DMS53 treated with DMSO at 0.1 percent for 48 hours (cell line): ENCODE data around the gene CENPP.

Experiments
- DNase-seq: peaks from one replicate; lab custom pipeline; 2025; ENCODE audit not compliant: unreplicated experiment; lab: John Stamatoyannopoulos, UW

The CENPP gene

DNA sequence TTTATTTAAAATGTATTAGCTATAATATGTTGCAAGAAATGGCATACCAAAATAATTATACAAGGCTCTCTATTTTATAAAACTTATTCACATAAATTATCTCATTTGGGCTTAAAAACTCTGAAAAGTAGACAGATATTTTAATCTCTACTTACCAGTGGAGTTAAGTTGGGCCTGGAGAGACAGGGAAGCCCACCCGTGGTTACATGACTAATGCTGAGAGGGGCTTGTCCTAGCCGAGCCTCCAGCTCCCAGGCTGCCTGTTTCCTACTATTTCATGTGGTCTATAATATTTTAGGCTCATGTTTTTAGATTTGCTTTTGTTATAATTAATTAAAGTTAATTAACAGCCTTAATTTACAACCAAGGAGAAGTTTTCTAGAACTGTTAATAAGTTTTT is 177.4 kb downstream of the CENPP start:
- DNase-seq, result no peak

DNA sequence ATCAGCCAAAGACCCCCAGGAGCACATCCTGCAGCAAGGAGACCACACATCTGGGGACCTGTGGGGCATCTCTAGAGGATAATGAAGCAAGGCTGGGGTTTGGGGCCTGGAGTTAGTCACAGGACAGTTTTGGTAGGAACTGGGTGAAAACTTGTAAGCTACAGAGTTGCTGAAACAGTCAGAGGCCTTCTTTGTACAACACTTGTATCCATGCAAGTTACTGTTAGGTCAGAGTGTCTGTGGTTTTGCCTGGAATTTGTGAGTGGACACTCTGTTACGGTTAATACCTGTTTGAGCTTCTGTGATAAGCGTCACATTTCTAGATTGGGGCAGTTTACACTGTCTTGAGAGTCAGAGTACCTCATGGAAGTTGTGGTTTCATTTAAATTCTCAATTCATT is 179.1 kb downstream of the CENPP start:
- DNase-seq, result no peak

DNA sequence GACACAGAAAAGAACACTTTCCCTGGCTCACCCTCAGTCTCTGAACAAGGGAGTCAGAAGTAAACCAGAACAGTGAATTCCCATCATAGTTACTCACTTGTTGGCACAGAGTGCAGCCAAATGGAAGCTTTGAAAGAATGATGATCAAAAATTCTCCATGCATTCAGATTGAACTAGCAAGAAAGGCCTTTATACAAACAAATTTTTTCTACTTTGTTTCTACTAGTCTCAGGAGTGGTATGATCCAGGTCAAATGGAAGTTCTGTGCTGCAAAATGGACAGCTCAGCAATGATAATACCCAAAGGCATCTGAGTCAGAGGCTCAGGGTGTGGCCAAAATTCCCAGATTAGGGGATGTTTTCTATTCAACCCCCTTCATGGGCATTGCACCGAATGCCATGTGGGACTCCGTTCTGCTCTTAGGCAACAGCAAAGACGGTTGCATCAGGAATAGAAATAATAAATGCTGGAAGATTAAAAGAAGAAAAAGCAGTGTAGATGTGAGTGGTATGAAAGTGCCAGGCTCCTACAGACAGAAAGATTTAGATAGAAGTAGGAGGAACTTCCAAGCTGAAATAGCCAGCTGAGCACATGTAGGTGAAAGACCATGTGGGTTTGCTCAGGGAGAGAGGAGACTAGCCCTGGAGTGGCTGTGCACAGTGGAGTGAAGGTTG is 180.6 kb downstream of the CENPP start:
- DNase-seq, result no peak

DNA sequence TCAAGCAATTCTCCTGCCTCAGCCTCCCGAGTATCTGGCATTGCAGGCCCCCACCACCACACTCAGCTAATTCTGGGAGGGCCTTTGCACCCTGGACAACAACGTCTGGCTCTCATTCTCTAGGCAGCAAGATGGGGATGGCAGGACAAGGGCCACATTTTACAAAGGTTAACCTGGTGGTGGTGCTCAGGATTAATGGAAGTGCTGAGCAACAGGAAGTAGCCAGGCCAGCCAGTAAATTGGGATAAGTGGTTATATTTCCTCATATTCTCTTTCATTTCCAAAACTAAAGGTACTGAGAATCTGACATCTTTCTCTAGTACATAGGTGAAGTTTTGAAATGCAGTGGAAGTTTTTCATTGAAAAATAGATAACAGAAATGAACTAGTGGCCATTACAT is 181.3 kb downstream of the CENPP start:
- no peak for DNase-seq

DNA sequence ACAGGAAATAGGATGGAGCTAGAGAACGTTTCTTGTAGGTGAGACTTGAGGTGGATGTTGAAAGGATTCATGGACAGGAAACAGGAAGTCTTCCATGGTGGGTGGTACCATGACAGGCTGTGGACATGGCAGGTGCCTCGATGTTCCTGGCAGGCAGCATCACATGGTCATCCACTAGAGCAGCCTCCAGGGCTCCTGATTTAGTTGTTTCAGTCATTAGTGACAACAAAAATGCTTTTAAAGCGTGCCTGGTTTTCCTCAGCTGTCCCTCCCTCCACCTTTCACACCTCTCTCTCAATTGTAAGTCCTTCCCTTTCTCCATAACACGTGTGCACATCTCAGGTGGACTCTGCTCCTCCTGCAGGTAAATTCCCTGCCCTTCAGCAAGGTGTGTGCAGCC is 181.7 kb downstream of the CENPP start:
- no peak for DNase-seq

DNA sequence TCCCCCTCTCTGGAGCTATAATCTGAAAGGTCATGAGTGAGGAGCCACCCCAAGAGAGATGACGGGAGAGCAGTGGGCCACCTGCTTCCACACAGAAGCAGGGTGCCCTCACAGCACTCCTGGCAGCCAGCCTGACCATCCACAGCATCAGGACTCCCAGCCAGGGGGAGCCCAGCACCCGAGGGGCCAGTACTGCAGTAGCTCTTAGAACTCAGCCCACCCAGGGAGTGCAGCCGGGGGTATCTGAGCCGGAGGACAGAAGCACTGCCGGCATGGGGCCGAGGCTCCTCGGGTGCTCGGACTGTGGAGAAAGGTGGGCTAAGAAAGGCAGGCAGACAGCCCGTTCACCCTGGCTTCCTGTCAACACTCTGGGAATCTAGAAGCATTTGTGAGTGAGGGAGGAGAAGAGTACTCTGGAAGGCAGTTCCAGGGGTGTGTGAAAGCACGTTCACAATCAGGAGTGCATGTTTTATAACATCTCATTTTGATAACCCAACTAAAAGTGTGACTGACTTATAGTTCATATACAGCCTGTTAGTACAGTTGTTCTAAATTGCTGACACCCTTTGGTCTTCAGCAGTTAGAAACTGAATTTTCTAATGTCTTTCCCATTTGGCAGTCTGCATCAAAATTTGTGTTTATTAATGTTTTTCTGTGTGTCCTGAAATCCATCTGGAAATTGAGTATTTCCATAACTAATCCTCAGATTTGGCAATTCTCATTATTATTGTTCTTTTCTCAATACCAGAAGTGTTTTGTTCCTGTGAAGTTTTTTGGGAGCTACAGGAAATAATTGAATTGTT is 182.5 kb downstream of the CENPP start:
- no peak for DNase-seq

DNA sequence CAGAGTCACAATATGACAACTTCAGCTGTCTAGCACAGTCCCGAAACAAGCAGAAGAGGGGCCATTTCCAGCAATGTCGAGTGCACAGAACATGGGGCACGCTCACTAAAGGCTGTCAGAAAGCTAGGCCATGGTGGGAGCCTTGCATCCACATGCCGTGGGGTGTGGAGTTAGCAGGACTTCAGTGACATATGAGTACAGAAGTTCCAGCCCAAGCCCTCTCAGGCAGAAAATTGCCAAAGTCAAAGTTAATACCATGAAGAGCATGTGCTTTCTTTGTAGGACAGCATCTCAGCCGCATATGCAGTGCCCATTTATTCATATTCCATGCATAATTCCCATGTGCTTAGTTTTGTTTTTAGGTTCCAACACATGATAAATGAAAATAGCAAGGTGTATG is 183.3 kb downstream of the CENPP start:
- DNase-seq, result no peak

DNA sequence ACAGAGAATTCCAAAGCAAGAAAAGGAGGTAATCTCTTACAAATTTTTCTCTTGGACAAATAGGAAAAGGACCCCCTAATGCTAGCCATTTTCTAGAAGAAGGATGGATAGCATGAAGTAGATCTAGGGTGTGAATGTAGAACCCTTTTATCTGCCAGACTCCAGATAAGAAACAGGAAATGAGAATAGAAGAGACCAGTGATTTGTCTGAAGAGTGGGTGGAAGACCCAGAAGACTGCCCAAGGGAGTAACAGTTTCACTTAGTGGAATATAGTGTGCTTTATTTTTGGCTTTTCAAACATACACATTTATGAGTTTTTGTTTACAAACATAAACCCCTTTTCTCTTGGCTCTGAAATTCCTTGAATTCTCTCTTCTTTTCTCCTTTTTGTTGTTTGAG is 185.0 kb downstream of the CENPP start:
- DNase-seq, result no peak

DNA sequence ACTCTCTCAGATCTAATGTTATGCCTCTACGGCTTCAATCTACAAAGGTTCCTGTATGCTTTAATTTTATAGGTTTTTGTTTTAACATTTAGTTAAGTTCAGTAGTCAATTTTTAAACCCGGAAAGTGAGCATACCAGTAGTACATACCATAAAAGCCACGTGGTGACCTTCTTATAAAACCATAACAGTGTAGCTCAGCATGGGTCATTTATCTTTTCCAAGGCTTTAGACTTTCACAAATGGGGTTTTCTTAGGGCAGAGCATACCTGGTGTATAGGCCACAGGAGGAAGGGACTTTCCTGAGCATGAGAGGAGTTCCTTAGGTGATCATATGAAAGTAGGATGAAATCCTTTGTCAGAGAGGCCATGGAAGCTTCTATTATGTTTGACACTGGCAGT is 186.9 kb downstream of the CENPP start:
- no peak for DNase-seq

DNA sequence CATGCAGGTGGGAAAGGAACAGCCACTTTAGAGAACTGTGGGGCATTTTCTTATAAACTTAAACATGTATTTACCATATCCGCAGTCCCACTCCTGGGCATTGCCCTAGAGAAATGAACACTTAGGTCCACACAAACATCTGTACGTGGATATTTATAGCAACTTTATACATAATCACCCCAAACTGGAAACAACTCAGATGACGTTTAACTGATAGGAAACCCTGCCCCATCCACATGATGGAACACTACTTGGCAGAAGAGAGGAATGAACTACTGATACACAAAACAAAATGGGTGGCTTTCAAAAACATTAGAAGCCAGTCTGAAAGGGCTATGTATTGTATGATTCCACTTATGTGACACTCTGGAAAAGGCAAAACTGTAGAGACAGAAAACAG is 187.6 kb downstream of the CENPP start:
- DNase-seq, result no peak

DNA sequence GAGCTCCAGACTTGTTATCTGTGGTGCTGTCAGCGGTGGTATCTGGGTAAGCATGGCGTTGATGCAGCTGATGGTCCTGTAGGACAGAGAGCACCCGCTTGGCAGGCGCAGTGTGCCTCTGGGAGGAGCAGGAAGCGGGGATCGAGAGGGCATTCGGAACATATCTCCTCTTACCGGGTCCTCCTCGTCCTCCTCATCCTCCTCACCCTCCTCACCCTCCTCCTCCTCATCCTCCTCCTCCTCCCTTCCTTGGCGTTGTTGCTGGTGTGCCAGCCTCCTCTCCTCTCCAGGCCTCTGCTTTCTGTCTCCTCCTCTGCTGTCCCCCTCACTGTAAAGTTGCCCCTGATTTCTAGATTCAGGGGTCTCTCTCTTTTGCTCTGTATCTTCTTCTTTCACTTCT is 188.9 kb downstream of the CENPP start:
- no peak for DNase-seq

DNA sequence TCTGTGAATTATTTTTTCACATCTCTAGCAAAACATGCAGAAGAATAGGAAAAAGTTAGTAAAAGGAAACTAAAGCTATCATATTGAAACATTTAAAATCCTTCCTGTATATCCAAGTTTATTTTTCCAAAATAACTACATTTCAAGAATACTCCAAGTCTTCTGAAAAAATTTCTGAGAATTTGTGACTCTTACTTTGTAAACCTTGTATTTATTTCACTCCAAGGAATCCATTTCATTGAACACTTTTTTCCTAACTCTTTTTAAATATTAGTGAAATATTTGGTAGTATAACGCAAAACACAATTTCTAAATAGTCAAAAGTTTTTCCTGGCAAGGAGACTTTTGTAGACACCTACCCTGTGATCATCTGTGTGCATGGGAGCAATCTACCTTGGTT is 190.8 kb downstream of the CENPP start:
- DNase-seq, result no peak

DNA sequence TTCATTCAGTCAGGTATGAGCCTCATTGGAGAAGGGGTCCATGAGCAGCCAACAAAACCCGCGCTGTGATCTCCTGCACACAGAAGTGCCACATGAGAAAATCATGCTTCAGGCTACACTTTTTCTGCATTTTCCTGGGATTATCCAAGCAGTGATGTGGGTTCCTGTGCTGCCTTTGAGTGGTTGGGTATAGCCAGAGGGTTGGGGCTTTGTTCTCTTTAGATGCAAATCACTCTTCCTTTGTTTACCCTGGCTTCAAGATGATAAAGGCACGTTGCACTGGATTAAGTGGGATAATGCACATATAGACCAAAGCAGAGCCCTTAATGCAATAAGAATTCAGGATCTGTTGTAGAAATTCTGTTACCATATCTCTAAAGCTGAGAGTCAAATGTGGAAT is 191.3 kb downstream of the CENPP start:
- no peak for DNase-seq

DNA sequence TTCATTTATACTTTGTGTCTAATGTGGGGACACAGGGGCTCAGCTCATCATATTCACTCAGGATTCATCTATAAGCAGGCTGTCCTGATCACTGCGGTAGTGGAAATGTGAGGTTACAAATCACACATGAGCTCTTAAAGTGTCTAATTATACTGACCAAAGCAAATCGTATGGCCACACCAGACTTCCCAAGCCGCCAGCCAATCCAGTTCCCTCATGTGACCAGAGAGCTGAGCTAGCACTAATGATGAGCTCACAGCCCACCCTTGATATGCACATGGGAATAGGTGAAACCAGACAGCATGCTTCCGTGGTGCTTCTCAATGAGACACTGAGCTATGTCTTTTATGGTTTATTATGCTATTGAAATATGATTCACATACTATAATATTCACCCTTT is 192.4 kb downstream of the CENPP start:
- DNase-seq, result no peak

DNA sequence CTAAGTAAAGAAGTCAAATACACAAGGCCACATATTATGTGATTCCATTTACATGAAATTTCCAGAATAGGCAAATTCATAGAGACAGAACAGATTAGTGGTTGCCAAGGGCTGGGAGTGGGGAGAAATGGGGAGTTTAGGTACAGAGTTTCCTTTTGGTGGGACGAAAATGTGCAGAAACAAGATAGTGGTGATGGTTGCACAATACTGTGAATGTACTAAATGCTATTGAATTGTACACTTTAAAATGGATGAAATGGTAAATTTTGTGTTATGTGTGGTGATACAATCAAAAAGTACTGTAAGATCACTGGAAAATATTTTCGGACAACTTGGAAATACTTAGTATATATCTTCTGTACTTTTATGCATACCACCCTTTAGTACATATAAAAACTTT is 195.1 kb downstream of the CENPP start:
- no peak for DNase-seq

DNA sequence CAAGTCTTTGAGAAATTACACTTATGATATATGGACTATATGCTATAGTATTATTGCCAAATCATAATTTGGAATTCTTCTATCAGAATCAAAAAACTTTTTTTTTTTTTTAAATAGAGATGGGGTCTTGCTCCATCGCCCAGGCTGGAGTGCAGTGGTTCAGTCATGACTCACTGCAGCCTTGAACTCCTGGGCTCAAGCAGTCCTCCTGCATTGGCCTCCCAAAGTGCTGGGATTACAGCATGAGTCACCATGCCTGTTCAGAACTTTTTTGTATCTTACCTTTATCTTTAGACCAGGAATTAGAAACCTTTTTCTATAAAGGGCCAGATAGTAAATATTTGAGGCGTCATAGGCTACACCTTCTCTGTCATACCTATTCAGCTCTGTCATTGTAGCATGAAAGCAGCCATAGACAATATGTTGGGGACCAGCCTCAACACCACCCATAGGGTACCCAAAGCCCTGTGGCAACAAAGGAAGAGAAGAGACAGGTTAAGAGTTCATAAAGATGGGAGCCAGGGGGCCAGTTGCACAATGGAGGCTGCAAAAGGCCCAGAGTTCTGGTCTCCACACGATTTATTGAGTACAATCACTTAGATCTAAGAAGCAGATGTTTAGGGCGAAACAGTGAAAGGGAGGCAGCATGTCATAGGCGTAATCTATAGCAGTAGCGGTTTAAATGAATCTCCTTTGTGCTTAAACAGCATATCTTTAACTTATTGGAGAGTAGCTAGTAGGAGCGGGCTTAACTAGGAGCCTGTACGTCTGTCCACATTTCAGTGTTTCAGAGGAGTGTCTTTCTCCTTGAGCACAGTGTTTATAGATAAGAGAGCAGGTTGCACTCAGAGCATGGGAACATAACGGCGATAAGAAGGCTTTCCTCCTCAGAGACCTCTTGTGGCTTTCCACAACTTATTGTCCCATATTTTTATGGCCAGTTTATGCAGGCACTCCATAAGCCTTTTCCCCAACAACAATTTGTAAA is 197.5 kb downstream of the CENPP start:
- DNase-seq, result no peak

DNA sequence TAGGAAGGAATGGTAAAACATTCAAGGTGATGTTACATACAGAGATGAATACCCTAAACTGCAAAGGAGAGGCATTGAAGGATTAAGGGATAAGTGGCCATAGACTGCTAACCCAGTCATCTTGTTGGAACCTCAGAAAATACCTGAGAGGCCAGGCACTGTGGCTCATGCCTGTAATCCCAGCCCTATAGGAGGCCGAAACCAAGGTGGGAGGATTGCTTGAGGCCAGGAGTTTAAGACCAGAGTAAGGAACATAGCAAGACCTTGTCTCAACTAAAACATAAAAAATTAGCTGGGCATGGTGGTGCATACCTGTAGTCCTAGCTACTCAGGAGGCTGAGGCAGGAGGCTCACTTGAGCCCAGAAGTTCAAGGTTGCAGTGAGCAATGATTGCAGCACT is 199.1 kb downstream of the CENPP start:
- DNase-seq, result no peak

DNA sequence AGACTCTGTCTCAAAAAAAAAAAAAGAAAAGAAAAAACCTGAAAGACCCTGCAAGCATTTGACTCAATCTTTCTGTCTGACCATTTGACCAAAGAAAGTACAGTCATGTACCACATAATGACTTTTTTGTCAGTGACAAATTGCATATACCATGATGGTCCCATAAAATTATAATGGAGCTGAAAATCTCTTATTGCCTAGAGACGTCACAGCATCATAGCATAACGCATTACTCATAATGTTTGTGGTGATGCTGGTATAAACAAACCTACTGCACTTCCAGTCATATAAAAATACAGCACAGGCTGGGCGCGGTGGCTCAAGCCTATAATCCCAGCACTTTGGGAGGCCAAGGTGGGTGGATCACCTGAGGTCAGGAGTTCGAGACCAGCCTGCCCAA is 199.6 kb downstream of the CENPP start:
- DNase-seq, result no peak

DNA sequence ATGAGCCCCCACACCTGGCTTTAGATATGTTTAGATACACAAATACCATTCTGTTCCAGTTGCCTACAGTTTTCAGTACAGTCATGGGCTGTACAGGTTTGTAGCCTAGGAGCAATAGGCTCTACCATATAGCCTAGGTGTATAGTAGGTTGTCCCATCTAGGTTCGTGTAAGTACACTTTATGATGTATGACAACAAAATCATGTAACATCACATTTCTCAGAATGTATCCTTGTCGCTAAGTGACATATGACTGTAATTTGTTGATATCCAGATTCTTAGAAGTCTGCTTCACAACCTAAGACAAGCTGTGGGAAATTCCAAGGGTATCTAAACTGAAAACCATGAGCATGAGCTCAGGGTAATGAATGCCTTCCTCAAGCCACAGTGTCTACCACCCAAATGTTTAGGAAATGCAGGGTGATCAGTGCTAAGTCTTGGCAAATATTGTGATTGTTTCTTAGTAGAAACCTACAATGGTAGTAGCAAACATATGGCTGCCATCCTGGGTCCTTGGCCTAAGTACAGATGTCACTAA is 201.6 kb downstream of the CENPP start:
- DNase-seq, result no peak

DNA sequence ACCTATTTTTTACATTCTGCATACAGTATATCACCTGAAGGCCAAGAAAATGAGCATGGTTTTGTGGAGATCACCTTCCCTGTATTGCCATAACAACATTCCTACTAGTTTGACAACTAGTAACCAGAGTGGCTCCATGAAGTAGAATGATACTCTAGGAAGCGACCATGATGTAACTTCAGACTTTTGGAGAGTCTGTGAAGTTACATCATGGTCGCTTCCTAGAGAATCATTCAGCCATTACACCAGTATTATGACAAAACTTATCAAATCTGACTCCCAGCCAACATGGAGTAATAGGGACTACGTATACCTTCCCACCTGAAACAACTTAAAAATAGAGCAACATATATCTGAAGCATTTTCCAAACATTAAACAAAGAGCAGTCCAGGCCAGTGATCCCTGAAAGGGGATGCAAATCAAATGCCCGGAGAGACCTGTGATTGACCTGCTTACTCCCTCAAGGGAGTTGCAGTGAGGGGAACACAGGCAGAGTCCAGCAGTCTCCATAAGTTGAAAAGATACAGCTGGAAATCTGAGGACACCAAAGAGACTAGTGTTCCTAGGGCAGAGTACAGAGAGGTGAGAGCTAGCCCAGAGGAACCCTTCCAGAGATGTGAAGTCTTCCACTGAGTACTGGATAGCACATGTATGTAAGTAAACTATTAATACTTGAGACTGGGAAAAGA is 202.2 kb downstream of the CENPP start:
- DNase-seq, result no peak

DNA sequence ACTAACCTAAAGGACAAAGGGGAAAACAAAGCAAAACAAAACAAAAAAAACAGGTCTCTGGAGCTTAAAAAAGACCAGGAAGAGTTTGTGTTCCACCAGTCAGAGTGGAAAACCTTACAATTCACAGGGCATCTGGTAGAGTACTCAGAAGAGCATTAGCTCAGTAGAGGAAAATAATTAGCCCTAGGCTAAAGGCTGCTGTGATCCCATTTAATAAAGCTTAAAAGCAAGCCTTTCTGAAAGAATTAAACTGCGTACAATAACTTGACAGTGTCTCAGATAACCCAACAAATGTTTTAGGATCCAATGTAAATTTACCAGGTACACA is 202.7 kb downstream of the CENPP start:
- no peak for DNase-seq
